Stimulated activated memory B cell treated with anti-CD40 and anti-IgM and Interleukin-4, amounts not matched to agents 10 μg/mL and 1 μg/mL and 100 μg/mL, for 72 hours (primary cell): ENCODE results near the gene PODXL.
A peak's percentile ranks its signal among the peaks of the same experiment; 100 is the strongest.

Experiments used
- ATAC-seq: fragments of 150-1000 bp; cut with Tn5 transposase; 2 replicates; pipeline ENCODE4 v1.10.0; 2021
- H3K27ac Mint-ChIP-seq: one replicate; pipeline ENCODE4 v1.8.0; 2022; ENCODE audit warnings: mild to moderate bottlenecking, mixed read lengths
- H3K27me3 Mint-ChIP-seq: one replicate; pipeline ENCODE4 v1.8.0; 2022; ENCODE audit warnings: mixed read lengths
- H3K36me3 Mint-ChIP-seq: one replicate; pipeline ENCODE4 v1.8.0; 2022; ENCODE audit warnings: mixed read lengths
- H3K4me1 Mint-ChIP-seq: one replicate; pipeline ENCODE4 v1.8.0; 2022; ENCODE audit warnings: mixed read lengths
- H3K4me3 Mint-ChIP-seq: one replicate; pipeline ENCODE4 v1.8.0; 2022; ENCODE audit warnings: mild to moderate bottlenecking, moderate library complexity, mixed read lengths
- H3K9me3 Mint-ChIP-seq: one replicate; pipeline ENCODE4 v1.8.0; 2022; ENCODE audit warnings: mixed read lengths

PODXL gene

GRCh38 chr7:131556053-131556908 lies at the start of gene PODXL:
TSS of gene PODXL (minus strand) at chr7:131556628. CDS start at chr7:131556359, 269 bp downstream.
- Mint-ChIP-seq H3K9me3 (no peaks in the 10 kb centered on the region), H3K4me3 (peak within 1 kb of the TSS; percentile 85), H3K36me3 (no peaks in the 10 kb centered on the region), H3K27ac (peak within 1 kb of the TSS; percentile 61), H3K4me1 (peaks cover 29% of the 10 kb centered on the region), H3K27me3 (peaks cover 33% of the 10 kb centered on the region)
- ATAC-seq: peak; percentile 89

GRCh38 chr7:131605280-131605878 lies 49.0 kb upstream of the PODXL start:
- ATAC-seq: no peak
- Mint-ChIP-seq H3K27me3 (peaks cover 30% of the 10 kb centered on the region), H3K4me1 (no peaks in the 10 kb centered on the region), H3K27ac (no peak overlapping the region), H3K36me3 (no peaks in the 10 kb centered on the region), H3K4me3 (no peak overlapping the region), H3K9me3 (no peaks in the 10 kb centered on the region)

DNA sequence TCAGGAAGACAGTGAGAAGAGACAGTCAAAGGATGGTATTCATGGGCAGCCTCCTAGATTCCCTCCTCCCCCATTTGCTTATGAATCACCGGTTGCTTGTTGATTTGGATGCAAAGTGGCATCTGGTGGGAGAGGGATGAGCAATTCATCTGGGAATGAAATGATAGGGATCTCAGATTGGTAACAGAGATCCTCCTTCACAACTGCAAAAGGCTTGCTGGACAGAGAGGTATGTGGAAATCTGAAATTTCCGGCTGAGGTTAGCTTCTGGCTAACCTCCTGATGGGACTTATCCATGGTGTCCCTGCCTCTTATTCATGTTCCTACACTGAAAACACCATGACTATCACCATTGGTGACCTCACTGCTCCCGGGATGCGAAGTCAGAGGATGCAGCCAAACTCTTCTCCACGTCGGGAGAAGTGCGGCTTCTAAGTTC lies 48.4 kb upstream of the PODXL start:
- no peak for ATAC-seq
- Mint-ChIP-seq H3K9me3 (no peaks in the 10 kb centered on the region), H3K4me3 (no peak overlapping the region), H3K4me1 (no peaks in the 10 kb centered on the region), H3K27me3 (peaks cover 30% of the 10 kb centered on the region), H3K36me3 (no peaks in the 10 kb centered on the region), H3K27ac (no peak overlapping the region)

- Mint-ChIP-seq H3K27me3 (peaks cover 30% of the 10 kb centered on the region), H3K4me1 (no peaks in the 10 kb centered on the region), H3K4me3 (no peak overlapping the region), H3K27ac (no peak overlapping the region), H3K9me3 (no peaks in the 10 kb centered on the region), H3K36me3 (no peaks in the 10 kb centered on the region)
- ATAC-seq: no peak
Observed at GRCh38 chr7:131603932-131604331, 47.5 kb upstream of the PODXL start.

GRCh38 chr7:131602994-131603372 lies 46.6 kb upstream of the PODXL start:
- H3K36me3 Mint-ChIP-seq: no peaks in the 10 kb centered on the region
- no peak overlapping the region for H3K4me3 Mint-ChIP-seq
- no peak overlapping the region for H3K27ac Mint-ChIP-seq
- H3K27me3 Mint-ChIP-seq: peaks cover 29% of the 10 kb centered on the region
- H3K9me3 Mint-ChIP-seq: no peaks in the 10 kb centered on the region
- H3K4me1 Mint-ChIP-seq: no peaks in the 10 kb centered on the region
- ATAC-seq: no peak

GRCh38 chr7:131602304-131602993 lies 46.0 kb upstream of the PODXL start:
- H3K27me3 Mint-ChIP-seq: peaks cover 24% of the 10 kb centered on the region
- H3K4me3 Mint-ChIP-seq: no peak overlapping the region
- no peaks in the 10 kb centered on the region for H3K36me3 Mint-ChIP-seq
- no peak for ATAC-seq
- H3K27ac Mint-ChIP-seq: no peak overlapping the region
- H3K9me3 Mint-ChIP-seq: no peaks in the 10 kb centered on the region
- no peaks in the 10 kb centered on the region for H3K4me1 Mint-ChIP-seq

DNA sequence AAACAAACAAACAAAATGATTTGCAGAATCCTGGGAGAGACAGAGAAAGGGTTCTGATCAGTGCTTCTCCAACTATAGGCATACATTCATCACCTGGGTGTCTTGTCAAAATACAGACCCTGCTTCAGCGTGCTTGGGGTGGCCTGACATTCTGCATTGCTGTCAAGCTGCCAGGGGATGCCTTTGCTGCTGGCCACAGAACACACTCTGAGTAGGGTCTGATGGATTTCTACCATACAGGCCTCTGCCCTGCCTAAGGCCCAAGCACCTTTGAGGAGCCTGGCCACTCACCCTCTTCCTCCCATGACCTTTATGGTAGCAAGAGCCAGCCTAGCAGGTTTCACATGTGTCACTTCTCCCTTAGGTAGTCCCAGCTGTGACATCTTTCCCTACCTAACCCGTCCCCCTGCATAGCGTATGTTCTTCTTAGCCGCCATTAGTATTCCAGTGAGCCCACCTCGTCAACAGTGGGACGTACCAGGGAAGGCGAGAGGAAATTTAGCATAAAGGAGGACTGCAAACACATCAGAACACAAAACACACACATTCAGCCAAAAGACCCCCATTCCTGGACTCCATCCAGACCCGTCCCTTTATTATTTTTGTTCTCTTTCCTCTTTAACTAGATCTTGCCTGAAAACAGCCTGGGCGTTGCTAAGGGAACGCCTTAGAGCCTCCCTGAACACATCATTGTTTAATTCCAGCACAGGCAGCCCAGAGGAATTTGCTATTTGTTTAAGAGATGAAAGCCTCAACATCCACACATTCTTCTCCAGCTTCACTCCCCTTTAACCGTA lies 43.9 kb upstream of the PODXL start:
- ATAC-seq: no peak
- H3K36me3 Mint-ChIP-seq: no peaks in the 10 kb centered on the region
- no peak overlapping the region for H3K4me3 Mint-ChIP-seq
- H3K4me1 Mint-ChIP-seq: no peaks in the 10 kb centered on the region
- H3K9me3 Mint-ChIP-seq: no peaks in the 10 kb centered on the region
- H3K27me3 Mint-ChIP-seq: peaks cover 10% of the 10 kb centered on the region
- H3K27ac Mint-ChIP-seq: no peak overlapping the region

DNA sequence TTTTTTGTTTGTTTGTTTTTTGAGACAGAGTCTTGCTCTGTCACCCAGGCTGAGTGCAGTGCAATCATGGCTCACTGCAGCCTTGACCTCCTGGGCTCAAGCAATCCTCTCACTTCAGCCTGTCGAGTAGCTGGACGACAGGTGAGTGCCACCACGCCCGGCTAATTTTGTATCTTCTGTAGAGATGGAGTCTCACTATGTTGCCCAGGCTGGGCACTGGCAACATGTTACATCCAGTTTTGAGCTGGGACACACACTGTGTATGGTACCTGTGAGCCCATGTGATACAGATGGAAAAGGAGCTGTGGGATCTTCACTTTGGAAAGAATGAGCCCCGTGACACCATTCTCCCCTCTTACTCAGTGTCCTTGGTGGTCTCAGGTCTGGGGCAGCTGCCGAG lies 40.4 kb upstream of the PODXL start:
- no peak overlapping the region for H3K4me3 Mint-ChIP-seq
- no peaks in the 10 kb centered on the region for H3K4me1 Mint-ChIP-seq
- no peaks in the 10 kb centered on the region for H3K27me3 Mint-ChIP-seq
- no peak overlapping the region for H3K27ac Mint-ChIP-seq
- ATAC-seq: no peak
- no peaks in the 10 kb centered on the region for H3K9me3 Mint-ChIP-seq
- no peaks in the 10 kb centered on the region for H3K36me3 Mint-ChIP-seq

DNA sequence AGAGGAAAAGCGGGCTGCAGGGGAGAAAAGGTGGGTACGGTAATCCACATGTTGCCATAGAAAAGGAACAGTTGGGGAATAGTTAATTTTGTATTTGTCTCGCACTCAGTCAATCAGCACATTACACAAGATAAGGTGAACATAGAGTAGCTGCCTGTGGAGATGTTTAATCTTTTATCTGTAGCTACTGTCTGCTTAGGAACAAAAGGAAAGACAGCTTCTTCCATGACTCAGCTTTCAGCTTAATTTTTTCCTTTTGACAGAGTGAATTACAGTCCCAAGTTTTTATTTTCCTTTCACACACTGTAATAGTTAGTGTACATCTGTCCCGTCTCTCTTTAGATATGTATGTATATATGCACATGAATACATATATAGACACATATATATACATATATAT lies 39.3 kb upstream of the PODXL start:
- Mint-ChIP-seq H3K4me1 (no peaks in the 10 kb centered on the region), H3K27ac (no peak overlapping the region), H3K9me3 (no peaks in the 10 kb centered on the region), H3K36me3 (no peaks in the 10 kb centered on the region), H3K27me3 (no peaks in the 10 kb centered on the region), H3K4me3 (no peak overlapping the region)
- ATAC-seq: no peak

DNA sequence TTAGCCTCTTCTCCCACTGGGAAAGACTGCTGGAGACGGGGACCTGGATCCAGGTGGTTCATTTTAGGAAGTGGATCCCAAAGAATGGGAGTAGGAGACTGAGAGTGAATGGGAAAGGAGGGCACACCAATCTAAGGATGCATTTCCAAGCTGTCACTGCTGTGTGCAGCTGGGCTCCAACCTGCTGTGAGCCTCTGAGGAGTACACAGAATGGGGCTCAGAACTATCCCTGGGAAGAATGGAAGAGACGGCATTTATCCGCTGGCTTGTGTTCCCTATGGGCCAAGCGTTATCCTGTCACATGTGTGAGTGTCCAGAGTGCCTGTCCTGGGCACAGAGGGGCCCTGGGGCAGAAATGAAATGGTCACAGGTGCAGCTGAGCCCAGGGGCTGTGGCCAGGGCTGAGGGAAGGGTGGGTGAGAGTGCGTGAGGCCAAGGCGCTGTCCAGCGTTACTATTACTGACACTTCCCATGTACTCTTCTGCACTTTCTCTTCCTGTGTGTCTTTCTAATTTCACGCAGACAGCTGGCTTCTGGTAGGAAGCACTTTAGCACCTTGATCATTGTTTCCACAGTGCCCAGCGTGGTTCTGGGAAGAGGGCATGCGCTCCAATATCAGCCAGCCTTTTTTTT lies 35.4 kb upstream of the PODXL start:
- Mint-ChIP-seq H3K27ac (no peak overlapping the region), H3K4me1 (peaks cover 10% of the 10 kb centered on the region), H3K4me3 (no peak overlapping the region), H3K27me3 (no peaks in the 10 kb centered on the region), H3K36me3 (no peaks in the 10 kb centered on the region), H3K9me3 (no peaks in the 10 kb centered on the region)
- ATAC-seq: peak; percentile 31

DNA sequence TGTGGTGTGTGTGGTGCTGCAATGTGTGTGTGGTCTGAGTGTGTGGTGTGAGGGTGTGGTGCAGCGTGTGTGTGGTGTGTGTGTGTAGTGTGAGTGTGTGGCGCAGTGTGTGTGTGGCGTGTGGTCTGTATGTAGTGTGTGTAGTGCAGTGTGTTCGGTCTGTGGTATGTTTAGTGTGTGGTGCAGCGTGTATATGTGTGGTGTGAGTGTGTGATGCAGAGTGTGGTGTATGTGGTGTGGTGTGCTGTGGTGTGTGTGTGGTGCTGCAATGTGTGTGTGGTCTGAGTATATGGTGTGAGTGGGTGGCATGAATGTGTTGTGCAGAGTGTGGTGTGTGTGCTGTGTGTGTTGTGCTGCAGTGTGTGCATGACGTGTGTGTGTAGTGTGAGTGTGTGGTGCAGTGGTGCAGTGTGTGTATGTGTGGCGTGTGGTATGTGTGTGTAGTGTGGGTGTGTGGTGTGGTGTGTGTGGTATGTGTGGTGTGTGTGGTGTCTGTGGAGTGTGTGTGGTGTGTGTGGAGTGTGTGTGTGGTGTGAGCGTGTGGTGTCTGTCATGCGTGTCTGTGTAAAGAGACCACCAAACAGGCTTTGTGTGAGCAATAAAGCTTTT lies 31.0 kb upstream of the PODXL start:
- no peaks in the 10 kb centered on the region for H3K36me3 Mint-ChIP-seq

DNA sequence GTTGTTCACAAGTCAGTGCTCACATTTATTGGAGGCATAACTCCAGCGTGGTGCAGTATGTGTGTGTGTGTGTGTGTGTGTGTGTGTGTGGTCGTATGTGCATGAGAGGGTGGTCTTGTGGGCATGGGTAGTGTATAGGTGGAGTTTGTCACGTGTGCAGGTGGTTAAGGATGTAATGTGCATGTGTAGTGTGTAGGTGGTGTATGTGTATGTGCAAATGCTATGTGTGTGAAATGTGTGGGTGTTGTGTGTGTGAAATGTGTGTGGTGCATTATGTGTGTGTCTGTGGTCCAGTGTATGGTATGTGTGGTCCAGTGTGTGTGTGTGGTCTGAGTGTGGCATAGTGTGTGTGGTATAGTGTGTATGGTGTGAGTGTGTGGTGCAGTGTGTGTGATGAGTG lies 30.3 kb upstream of the PODXL start:
- no peak for ATAC-seq
- H3K27me3 Mint-ChIP-seq: no peaks in the 10 kb centered on the region
- peaks cover 10% of the 10 kb centered on the region for H3K4me1 Mint-ChIP-seq
- no peaks in the 10 kb centered on the region for H3K9me3 Mint-ChIP-seq
- H3K36me3 Mint-ChIP-seq: no peaks in the 10 kb centered on the region
- H3K4me3 Mint-ChIP-seq: no peak overlapping the region
- no peak overlapping the region for H3K27ac Mint-ChIP-seq

More for the DNA sequence above, 31.0 kb upstream of the PODXL start:
- Mint-ChIP-seq H3K4me1 (peaks cover 10% of the 10 kb centered on the region), H3K4me3 (no peak overlapping the region), H3K27ac (no peak overlapping the region), H3K9me3 (no peaks in the 10 kb centered on the region), H3K27me3 (no peaks in the 10 kb centered on the region)
- ATAC-seq: no peak

- H3K4me1 Mint-ChIP-seq: peaks cover 10% of the 10 kb centered on the region
- no peak for ATAC-seq
- no peak overlapping the region for H3K4me3 Mint-ChIP-seq
- H3K9me3 Mint-ChIP-seq: no peaks in the 10 kb centered on the region
- H3K27ac Mint-ChIP-seq: no peak overlapping the region
- H3K36me3 Mint-ChIP-seq: no peaks in the 10 kb centered on the region
- no peaks in the 10 kb centered on the region for H3K27me3 Mint-ChIP-seq
Observed at GRCh38 chr7:131586259-131586658, 29.8 kb upstream of the PODXL start.

DNA sequence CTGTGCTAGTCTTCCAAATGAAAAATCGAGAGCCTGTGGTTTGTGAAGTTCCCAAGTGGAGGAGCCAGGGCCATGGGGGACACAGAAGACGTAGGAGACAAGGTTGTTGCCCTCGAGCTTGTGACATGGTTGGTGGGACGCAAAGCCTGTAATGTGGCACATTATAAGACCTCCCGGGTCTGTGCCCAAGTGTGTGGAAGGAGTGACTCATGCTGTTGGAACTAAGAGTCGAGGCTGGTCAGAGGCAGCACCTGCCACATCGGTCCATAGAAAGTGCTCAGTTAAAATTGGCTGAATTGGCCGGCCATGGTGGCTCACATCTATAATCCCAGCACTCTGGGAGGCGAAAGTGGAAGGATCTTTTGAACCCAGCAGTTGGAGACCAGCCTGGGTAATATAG lies 27.0 kb upstream of the PODXL start:
- no peak for ATAC-seq
- H3K9me3 Mint-ChIP-seq: no peaks in the 10 kb centered on the region
- H3K4me1 Mint-ChIP-seq: peaks cover 3% of the 10 kb centered on the region
- no peaks in the 10 kb centered on the region for H3K27me3 Mint-ChIP-seq
- no peak overlapping the region for H3K4me3 Mint-ChIP-seq
- no peak overlapping the region for H3K27ac Mint-ChIP-seq
- H3K36me3 Mint-ChIP-seq: no peaks in the 10 kb centered on the region
